SK-N-SH (cell line): ENCODE data around the gene PDE4D. TPM values are rescaled to one million over a fixed set of nuclear protein-coding genes. Genes with fewer than 3 reads are reported as not detected.

Experiments
- CTCF ChIA-PET: fragments of 300-600, 350-600 bp; formaldehyde crosslinking; extraction: SDS; loops from one replicate; lab custom pipeline; 2021; lab: Yijun Ruan, JAX
- POLR2A ChIA-PET: fragments of 350-600 bp; sonication (Branson Sonifier 250); formaldehyde crosslinking; extraction: SDS; loops from one replicate; lab custom pipeline; 2020; ENCODE audit warnings: antibody characterized with exemption, inconsistent platforms; lab: Yijun Ruan, JAX
- DNase-seq: peaks from one replicate; pipeline ENCODE4 v3.0.0; 2012
- H2AFZ ChIP-seq: fragments of 200-600 bp; sonication (generic); 2 replicates; pipeline ENCODE4 v1.8.1; 2016; ENCODE audit warnings: antibody characterized with exemption, mild to moderate bottlenecking, low read depth
- H3F3A ChIP-seq: fragments of 200-600 bp; sonication (generic); replicated peaks from 2 replicates; pipeline ENCODE3; 2016; ENCODE audit warnings: antibody characterized with exemption, mild to moderate bottlenecking; ENCODE audit not compliant: insufficient read depth
- H3K27ac ChIP-seq, 2 experiments: fragments of 200-500 bp in 1 of 2; fragments of 200-600 bp in 1 of 2; sonication (Bioruptor generic) in 1 of 2; sonication (generic), shearing (Covaris generic) in 1 of 2; 2 replicates each; pipeline versions ENCODE4 v1.5.1 to v1.6.1; 2014 to 2016; ENCODE audit warnings: low read depth in 2 of 2, inconsistent platforms in 1 of 2, low read length in 1 of 2, mild to moderate bottlenecking in 1 of 2, mixed read lengths in 1 of 2
- H3K27me3 ChIP-seq: fragments of 200-600 bp; sonication (generic), shearing (Covaris generic); 2 replicates; pipeline ENCODE4 v1.6.1; 2016; ENCODE audit warnings: mixed run types; ENCODE audit not compliant: insufficient read depth
- H3K36me3 ChIP-seq, 2 experiments: fragments of 200-500 bp in 1 of 2; fragments of 200-600 bp in 1 of 2; sonication (Bioruptor generic) in 1 of 2; sonication (generic) in 1 of 2; replicated peaks in 1 of 2; 2 replicates each; pipeline versions ENCODE3 to v1.5.1; 2014 to 2016; ENCODE audit warnings: low read length in 1 of 2, mild to moderate bottlenecking in 1 of 2; ENCODE audit not compliant: insufficient read depth in 2 of 2, control insufficient read depth in 1 of 2
- H3K4me1 ChIP-seq, 2 experiments: fragments of 200-500 bp in 1 of 2; fragments of 200-600 bp in 1 of 2; sonication (Bioruptor generic) in 1 of 2; sonication (generic), shearing (Covaris generic) in 1 of 2; 2 replicates each; pipeline versions ENCODE4 v1.5.1 to v1.6.1; 2014 to 2016; ENCODE audit warnings: low read depth in 1 of 2, low read length in 1 of 2, mixed run types in 1 of 2; ENCODE audit not compliant: insufficient read depth in 2 of 2, control insufficient read depth in 1 of 2
- H3K4me2 ChIP-seq: fragments of 200-600 bp; sonication (generic), shearing (Covaris generic); 2 replicates; pipeline ENCODE4 v1.6.1; 2017; ENCODE audit warnings: mixed run types
- H3K4me3 ChIP-seq, 2 experiments: fragments of 200-500 bp in 1 of 2; fragments of 200-600 bp in 1 of 2; sonication (Bioruptor generic) in 1 of 2; sonication (generic), shearing (Covaris generic) in 1 of 2; 2 replicates each; pipeline versions ENCODE4 v1.5.1 to v1.8.1; 2014 to 2016; ENCODE audit warnings: low read depth in 2 of 2, inconsistent platforms in 1 of 2, low read length in 1 of 2, mild to moderate bottlenecking in 1 of 2, mixed read lengths in 1 of 2, moderate library complexity in 1 of 2
- H3K79me2 ChIP-seq: fragments of 200-600 bp; sonication (generic); 2 replicates; pipeline ENCODE4 v1.8.1; 2017; ENCODE audit warnings: mild to moderate bottlenecking; ENCODE audit not compliant: insufficient read depth
- H3K9ac ChIP-seq: fragments of 200-600 bp; sonication (generic); 2 replicates; pipeline ENCODE4 v1.6.1; 2017; ENCODE audit warnings: mixed run types
- H3K9me2 ChIP-seq: fragments of 200-600 bp; sonication (generic); 2 replicates; pipeline ENCODE4 v1.6.1; 2017; ENCODE audit warnings: mixed run types
- H3K9me3 ChIP-seq: fragments of 200-600 bp; sonication (generic); 2 replicates; pipeline ENCODE4 v1.6.1; 2017; ENCODE audit warnings: mixed run types, mild to moderate bottlenecking, moderate library complexity
- H4K20me1 ChIP-seq: fragments of 200-600 bp; sonication (generic); 2 replicates; pipeline ENCODE4 v1.6.1; 2017; ENCODE audit warnings: mild to moderate bottlenecking, mixed run types; ENCODE audit not compliant: insufficient read depth
- CTCF ChIP-seq: fragments of 200-600 bp; sonication (generic); IDR thresholded peaks from 2 replicates; pipeline ENCODE4 v1.6.1; 2017; ENCODE audit warnings: antibody characterized with exemption, mild to moderate bottlenecking, moderate library complexity
- FOSL2 ChIP-seq: IDR thresholded peaks from 2 replicates; pipeline ENCODE4 v1.4.0; 2012; ENCODE audit warnings: low read depth, mild to moderate bottlenecking, moderate library complexity, borderline replicate concordance
- FOXM1 ChIP-seq: IDR thresholded peaks from 2 replicates; pipeline ENCODE4 v1.4.0; 2012; ENCODE audit warnings: low read depth, mild to moderate bottlenecking
- IRF3 ChIP-seq: fragments of 150-350 bp; IDR thresholded peaks from 2 replicates; pipeline ENCODE4 v1.6.1; 2016; ENCODE audit warnings: mild to moderate bottlenecking, low read depth, low read length
- PBX3 ChIP-seq: IDR thresholded peaks from 2 replicates; pipeline ENCODE4; 2012
- RFX5 ChIP-seq: IDR thresholded peaks from 2 replicates; pipeline ENCODE4 v1.6.1; 2012; ENCODE audit warnings: mild to moderate bottlenecking, improper control_type of control experiment, low read length
- USF1 ChIP-seq: IDR thresholded peaks from 2 replicates; pipeline ENCODE4 v1.4.0; 2012; ENCODE audit warnings: low read depth, borderline replicate concordance
- USF2 ChIP-seq: fragments of 150-350 bp; IDR thresholded peaks from 2 replicates; pipeline ENCODE4 v1.6.1; 2017; ENCODE audit warnings: antibody characterized with exemption, low read length, low read depth, borderline replicate concordance
- ZBTB33 ChIP-seq: IDR thresholded peaks from 2 replicates; pipeline ENCODE4 v1.4.0; 2012; ENCODE audit warnings: low read depth, borderline replicate concordance
- WGBS: methylation state at CpG from one replicate; pipeline ENCODE4 v1.1.6; 2017; ENCODE audit warnings: low lambda C conversion rate; 5-methylcytosine and 5-hydroxymethylcytosine counted together
- polyA plus RNA-seq, 3 experiments: library from polyadenylated mRNA; depleted of rRNA; stranded (reverse); fragments of >200 nt; gene quantifications; 2 replicates each; pipeline ENCODE4 v1.2.3, GENCODE V29; 2012

PDE4D gene
- polyA plus RNA-seq, 1 of the 3 experiments (the other 2 are of a cell fraction) = 2.4 TPM

GRCh38 chr5:59721741-59722140, 171.8 kb downstream of the PDE4D start:
- WGBS = 92% methylated on average over 3 of the region's 3 CpGs
- ChIA-PET POLR2A (no interaction called here), CTCF (interaction anchor here (1.0 kb wide), 2 partner anchors 13 to 333 kb away, joined by 3 read pairs; no protein-coding TSS in a partner anchor)
- Histone ChIP-seq H4K20me1 (no peaks in the 10 kb centered on the region), H3F3A (peaks cover 3% of the 10 kb centered on the region), H3K27ac (no peak overlapping the region), H3K36me3 (no peaks in the 10 kb centered on the region), H2AFZ (no peak overlapping the region), H3K27me3 (no peaks in the 10 kb centered on the region), H3K9me3 (no peaks in the 10 kb centered on the region), H3K9me2 (no peaks in the 10 kb centered on the region), H3K9ac (no peak overlapping the region), H3K4me2 (no peak overlapping the region), H3K4me3 (no peak overlapping the region), H3K79me2 (no peaks in the 10 kb centered on the region), H3K4me1 (peaks cover 0 to 3% of the 10 kb centered on the region in 2 experiments; a peak in 1 of 4 replicates)
- no peak for TF ChIP-seq RFX5
- TF ChIP-seq CTCF = no peak
- no peak for TF ChIP-seq IRF3
- no peak for TF ChIP-seq ZBTB33
- no peak for TF ChIP-seq USF2
- TF ChIP-seq FOXM1 = no peak
- DNase-seq = no peak

- Histone ChIP-seq H3K9me2 (no peaks in the 10 kb centered on the region), H3F3A (peaks cover 3% of the 10 kb centered on the region), H3K9me3 (no peaks in the 10 kb centered on the region), H3K79me2 (no peaks in the 10 kb centered on the region), H4K20me1 (no peaks in the 10 kb centered on the region), H3K4me2 (no peak overlapping the region), H3K36me3 (no peaks in the 10 kb centered on the region), H3K4me1 (peaks cover 0 to 2% of the 10 kb centered on the region in 2 experiments; a peak in 1 of 4 replicates), H3K27me3 (no peaks in the 10 kb centered on the region), H3K9ac (no peak overlapping the region), H3K4me3 (no peak overlapping the region), H2AFZ (no peak overlapping the region), H3K27ac (no peak overlapping the region)
- CTCF ChIA-PET = no interaction called here
- POLR2A ChIA-PET = no interaction called here
- 100% methylated on average over 1 of the region's 1 CpG for WGBS
- TF ChIP-seq IRF3 (no peak), USF1 (no peak), PBX3 (no peak), FOSL2 (no peak)
- DNase-seq = no peak
Measured at GRCh38 chr5:59720063-59720462, 173.5 kb downstream of the PDE4D start.
